HepG2 (cell line): ENCODE measurements around the gene PC. TPM values are rescaled to one million over a fixed set of nuclear protein-coding genes. Genes with fewer than 3 reads are reported as not detected.

Experiments
- ATF2 ChIP-seq: sonication (generic); formaldehyde crosslinking; IDR thresholded peaks from 2 replicates; pipeline ENCODE4 v1.4.0; 2020; ENCODE audit warnings: missing genetic modification reagents
- CREB1 ChIP-seq, 2 experiments: fragments of 450-650 bp in 1 of 2; IDR thresholded peaks; 2 replicates each; pipeline ENCODE4 v1.6.1; 2016 to 2017; ENCODE audit warnings: control low read depth in 1 of 2, mild to moderate bottlenecking in 1 of 2, missing compliant biosample characterization in 1 of 2, missing genetic modification characterization in 1 of 2
- ETS1 ChIP-seq: sonication (generic); formaldehyde crosslinking; IDR thresholded peaks from 2 replicates; pipeline ENCODE4 v1.4.0; 2020; ENCODE audit warnings: missing genetic modification reagents
- EZH2 ChIP-seq: conservative IDR thresholded peaks from 2 replicates; pipeline ENCODE4 v1.6.1; 2012; ENCODE audit warnings: mild to moderate bottlenecking, low read depth, low read length, moderate library complexity
- GATAD1 ChIP-seq: IDR thresholded peaks from 2 replicates; pipeline ENCODE4 v1.6.1; 2016; ENCODE audit warnings: missing genetic modification reagents, missing compliant biosample characterization
- MAFF ChIP-seq: IDR thresholded peaks from 2 replicates; pipeline ENCODE4 v1.6.1; 2011; ENCODE audit warnings: low read depth, low read length, improper control_type of control experiment
- NFYB ChIP-seq: sonication (generic); formaldehyde crosslinking; IDR thresholded peaks from 2 replicates; pipeline ENCODE4 v1.4.0; 2020; ENCODE audit warnings: missing genetic modification reagents
- NFYC ChIP-seq: IDR thresholded peaks from 2 replicates; pipeline ENCODE4 v1.6.1; 2016; ENCODE audit warnings: missing genetic modification reagents, missing compliant biosample characterization
- PRDM15 ChIP-seq: sonication (generic); formaldehyde crosslinking; IDR thresholded peaks from 2 replicates; pipeline ENCODE4 v1.4.0; 2020; ENCODE audit warnings: missing genetic modification reagents
- PRPF4 ChIP-seq: fragments of 200-400 bp; formaldehyde crosslinking; IDR thresholded peaks from 2 replicates; pipeline ENCODE4 v1.6.1; 2016; ENCODE audit warnings: low read length, low read depth; ENCODE audit not compliant: poor library complexity, severe bottlenecking
- YY1 ChIP-seq: IDR thresholded peaks from 2 replicates; pipeline ENCODE4 v1.6.1; 2011; ENCODE audit warnings: low read length, low read depth, moderate library complexity, mild to moderate bottlenecking; ENCODE audit not compliant: insufficient read depth, insufficient replicate concordance
- ZNF512B ChIP-seq: sonication (generic); formaldehyde crosslinking; IDR thresholded peaks from 2 replicates; pipeline ENCODE4 v1.5.1; 2020; ENCODE audit warnings: missing genetic modification reagents, mild to moderate bottlenecking, borderline replicate concordance
- ZNF563 ChIP-seq: sonication (generic); formaldehyde crosslinking; IDR thresholded peaks from 2 replicates; pipeline ENCODE4 v1.8.0; 2022; ENCODE audit warnings: mild to moderate bottlenecking, moderate library complexity, missing genetic modification reagents
- polyA plus RNA-seq, 8 experiments: library from polyadenylated mRNA; depleted of rRNA in 3 of 8; stranded (reverse) in 7 of 8; unstranded in 1 of 8; fragments of >200 nt; fragmentation: Illumina TruSeq in 4 of 8; extraction: Trizol in 4 of 8; gene quantifications; 2 replicates each; pipeline versions ENCODE4 v1.2.1 to v1.2.3, GENCODE V29; 2011 to 2016; ENCODE audit warnings: low read depth in 4 of 8, missing spikeins in 1 of 8, mixed read lengths in 1 of 8; ENCODE audit not compliant: insufficient read depth in 1 of 8
- total RNA-seq, 5 experiments: library from RNA; depleted of rRNA; stranded (reverse); fragments of >200 nt; fragmentation: Illumina TruSeq; extraction: Trizol; gene quantifications; 2 replicates each; pipeline ENCODE4 v1.2.3, GENCODE V29; 2016; ENCODE audit warnings: low read depth in 1 of 5
- TF ChIP-seq, protein P1 (sequence below): sonication (generic); formaldehyde crosslinking; IDR thresholded peaks from 2 replicates; pipeline ENCODE4 v1.9.0; 2022; ENCODE audit warnings: missing genetic modification reagents, mild to moderate bottlenecking, borderline replicate concordance

Gene PC
- total and polyA plus RNA-seq, 2 of the 13 experiments (the other 11 are each of a cell fraction or from before 2014, with no cell fraction given), result 29.0 to 39.0 TPM

GRCh38 chr11:66970807-66971442 lies 12.7 kb upstream of the PC start (continued):
- TF ChIP-seq ZNF512B (CRISPR knock-in tag), result no peak
- TF ChIP-seq MAFF, result 0 out of 2 replicates have a peak, but pooled peaks have one; percentile 17
- peak; percentile 80 for TF ChIP-seq ATF2 (CRISPR knock-in tag)
- no peak for TF ChIP-seq NFYB (CRISPR knock-in tag)
- TF ChIP-seq CREB1 (IDR thresholded peaks at IDR 0.05), result peak; percentile 60
- TF ChIP-seq CREB1 (CRISPR knock-in tag; IDR thresholded peaks at IDR 0.05), result peak; percentile 86
- peak; percentile 63; the same call in 1 of the 2 replicates for TF ChIP-seq GATAD1 (CRISPR knock-in tag)
- TF ChIP-seq NFYC (CRISPR knock-in tag), result peak; percentile 35; the same call in 1 of the 2 replicates
- TF ChIP-seq PRDM15, result no peak
- TF ChIP-seq ETS1 (CRISPR knock-in tag), result no peak
- TF ChIP-seq YY1, result no peak
- 0 out of 2 replicates have a peak, but pooled peaks have one; percentile 37 for TF ChIP-seq ZNF563
- TF ChIP-seq PRPF4, result no peak
- no peak for TF ChIP-seq EZH2
- TF ChIP-seq, protein P1, sequence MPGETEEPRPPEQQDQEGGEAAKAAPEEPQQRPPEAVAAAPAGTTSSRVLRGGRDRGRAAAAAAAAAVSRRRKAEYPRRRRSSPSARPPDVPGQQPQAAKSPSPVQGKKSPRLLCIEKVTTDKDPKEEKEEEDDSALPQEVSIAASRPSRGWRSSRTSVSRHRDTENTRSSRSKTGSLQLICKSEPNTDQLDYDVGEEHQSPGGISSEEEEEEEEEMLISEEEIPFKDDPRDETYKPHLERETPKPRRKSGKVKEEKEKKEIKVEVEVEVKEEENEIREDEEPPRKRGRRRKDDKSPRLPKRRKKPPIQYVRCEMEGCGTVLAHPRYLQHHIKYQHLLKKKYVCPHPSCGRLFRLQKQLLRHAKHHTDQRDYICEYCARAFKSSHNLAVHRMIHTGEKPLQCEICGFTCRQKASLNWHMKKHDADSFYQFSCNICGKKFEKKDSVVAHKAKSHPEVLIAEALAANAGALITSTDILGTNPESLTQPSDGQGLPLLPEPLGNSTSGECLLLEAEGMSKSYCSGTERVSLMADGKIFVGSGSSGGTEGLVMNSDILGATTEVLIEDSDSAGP (CRISPR knock-in tag), result peak; percentile 34; the same call in 1 of the 2 replicates
